GM11168 (cell line): ENCODE results near the gene SNCB.

Experiments used
- in situ Hi-C: fragments of 300-500 bp; cut with MboI; formaldehyde crosslinking; loops from one replicate; pipeline ENCODE4 v1.12.0; 2022; ENCODE audit warnings: low sequenced_read_pairs; ENCODE audit not compliant: unreplicated experiment

SNCB gene

GRCh38 chr5:176629853-176630680 is at the start of gene SNCB, which contains the start of gene EIF4E1B:
SNCB (minus strand) TSS chr5:176630534; CDS start chr5:176629654, 880 bp downstream.
EIF4E1B (plus strand) TSS chr5:176630675; CDS start chr5:176642788, 12,113 bp downstream.
- in situ Hi-C loops, result no loop called here

- in situ Hi-C loops, result no loop called here
Observed at GRCh38 chr5:176679365-176680225, 49.3 kb upstream of the SNCB start.

GRCh38 chr5:176678584-176678983 is 48.2 kb upstream of the SNCB start:
- in situ Hi-C loops, result no loop called here

DNA sequence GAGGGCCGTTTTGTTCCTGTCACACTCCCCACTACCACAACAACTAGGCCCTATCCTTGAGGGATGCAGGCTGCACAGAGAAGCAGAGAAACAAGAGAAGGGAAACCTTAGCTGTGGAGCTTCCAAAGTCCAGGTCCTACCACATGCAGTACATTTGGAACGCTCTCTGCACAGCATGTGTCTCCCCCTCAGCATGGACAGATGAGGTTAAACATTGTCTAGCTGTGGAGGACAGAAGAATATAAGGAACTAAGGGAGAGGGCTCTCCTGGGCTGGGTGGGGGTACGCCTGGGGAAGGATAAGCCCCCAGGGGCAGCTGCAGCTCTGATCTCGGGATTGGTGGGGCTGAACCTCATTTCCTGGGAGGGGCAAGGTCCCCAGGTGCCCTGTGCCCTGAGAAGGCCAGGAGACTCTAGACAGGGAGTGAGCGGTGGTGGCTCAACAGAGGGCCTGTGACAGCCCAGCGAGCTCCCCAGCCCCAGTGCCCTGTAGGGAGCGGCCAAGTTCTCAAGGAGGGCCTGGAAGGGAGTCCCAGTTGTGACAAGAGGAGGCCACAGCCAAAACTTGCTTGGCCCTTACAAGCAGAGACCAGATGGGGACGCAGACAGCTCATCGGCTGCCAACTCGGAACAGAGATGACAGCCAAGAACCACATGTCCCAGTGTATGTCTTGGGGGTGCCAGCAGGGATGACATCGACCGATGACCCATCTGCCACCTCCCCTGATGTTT is 47.0 kb upstream of the SNCB start:
- in situ Hi-C loops, result no loop called here

DNA sequence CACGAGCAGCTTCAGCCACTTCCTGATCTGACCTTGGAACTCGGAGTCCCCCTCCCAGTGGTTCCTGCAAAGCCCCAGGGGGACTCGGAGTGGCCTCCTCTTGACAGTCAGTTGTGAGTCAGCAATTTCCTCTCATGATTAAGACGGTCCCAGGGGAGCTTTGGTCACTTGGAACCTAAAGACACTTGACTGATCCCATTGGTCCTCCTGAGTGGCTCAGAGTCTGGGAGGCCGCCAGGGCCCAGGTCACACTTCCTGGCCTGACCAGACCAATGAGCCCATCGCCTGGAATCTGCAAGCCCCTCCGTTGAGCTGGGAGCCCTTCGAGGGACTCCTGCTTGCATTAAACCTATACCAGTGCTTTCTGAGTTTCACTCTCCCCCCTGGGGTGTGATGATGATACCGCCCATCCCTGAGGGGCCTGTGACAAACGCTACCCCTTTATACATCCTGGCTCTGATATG is 46.1 kb upstream of the SNCB start:
- in situ Hi-C loops, result no loop called here

DNA sequence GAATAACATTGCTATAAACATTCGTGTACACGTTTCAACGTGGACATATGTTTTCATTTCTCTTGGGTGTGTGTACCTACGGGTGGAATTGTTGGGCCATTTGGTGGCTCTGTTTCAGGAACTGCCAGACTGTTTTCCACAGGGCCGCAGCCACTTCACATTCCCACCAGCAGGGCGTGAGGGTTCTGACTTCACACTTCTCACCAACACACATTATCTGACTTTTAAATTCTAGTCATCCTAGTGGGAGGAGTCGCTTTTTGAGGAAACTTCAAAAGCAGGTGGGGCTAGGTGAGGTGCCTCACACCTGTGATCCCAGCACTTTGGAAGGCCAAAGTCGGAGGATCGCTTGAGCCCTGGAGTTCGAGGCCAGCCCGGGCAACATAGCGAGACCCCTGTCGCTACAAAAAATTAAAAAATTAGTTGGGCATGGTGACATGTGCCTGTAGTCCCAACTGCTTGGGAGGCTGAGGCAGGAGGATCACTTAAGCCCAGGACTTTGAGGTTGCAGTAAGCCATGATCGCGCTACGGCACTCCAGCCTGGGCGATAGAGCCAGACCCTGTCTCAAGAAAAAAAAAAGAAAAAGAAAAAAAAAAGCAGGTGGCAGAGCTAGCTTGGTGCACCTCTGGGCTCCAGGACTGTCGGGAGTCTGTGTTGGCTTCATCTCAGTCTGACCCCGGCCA is 45.5 kb upstream of the SNCB start:
- in situ Hi-C loops, result no loop called here

GRCh38 chr5:176674799-176675198 is 44.5 kb upstream of the SNCB start:
- in situ Hi-C loops, result no loop called here

GRCh38 chr5:176673651-176674583 is 43.6 kb upstream of the SNCB start:
- in situ Hi-C loops, result no loop called here

DNA sequence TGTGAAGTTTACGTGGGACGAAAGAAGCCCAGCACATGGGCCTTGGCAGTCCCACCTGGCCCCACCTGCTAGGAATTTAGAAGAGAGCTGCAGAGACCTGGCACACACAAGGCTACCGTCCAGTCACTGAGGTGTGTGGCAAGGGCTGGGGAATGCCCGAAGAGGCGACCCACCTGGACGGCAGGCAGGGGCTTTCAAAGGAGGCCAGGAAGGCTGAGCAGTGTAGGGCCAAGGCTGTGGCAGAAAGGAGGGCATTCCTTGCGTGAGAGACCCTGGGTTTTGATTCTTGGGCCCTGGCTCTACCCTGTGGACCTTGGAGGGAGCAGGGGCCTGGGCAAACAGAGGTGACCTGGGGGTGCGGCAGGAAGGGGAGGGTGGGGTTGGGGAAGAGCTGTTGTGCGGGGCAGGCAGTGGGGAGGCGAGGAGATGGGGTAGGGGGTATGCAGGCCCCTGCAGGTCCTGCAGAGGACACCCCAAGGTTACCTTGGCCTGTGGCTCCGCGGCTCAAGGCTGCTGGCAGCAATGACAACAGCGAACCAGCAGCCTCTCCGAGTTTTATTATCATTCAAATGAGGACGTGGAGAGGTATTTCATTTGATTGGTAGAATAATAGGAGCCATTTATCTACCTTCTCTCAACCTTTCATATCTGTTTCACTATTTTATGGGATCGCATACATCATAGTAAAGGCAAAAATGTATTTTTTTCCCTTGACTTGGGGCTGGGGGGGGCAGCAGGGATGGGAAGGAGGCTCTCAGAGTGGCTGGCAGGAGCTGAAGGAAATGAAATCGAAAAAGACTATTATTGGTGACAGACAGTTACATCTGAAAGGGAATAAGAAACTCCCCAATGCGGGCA is 41.8 kb upstream of the SNCB start:
- in situ Hi-C loops, result no loop called here

DNA sequence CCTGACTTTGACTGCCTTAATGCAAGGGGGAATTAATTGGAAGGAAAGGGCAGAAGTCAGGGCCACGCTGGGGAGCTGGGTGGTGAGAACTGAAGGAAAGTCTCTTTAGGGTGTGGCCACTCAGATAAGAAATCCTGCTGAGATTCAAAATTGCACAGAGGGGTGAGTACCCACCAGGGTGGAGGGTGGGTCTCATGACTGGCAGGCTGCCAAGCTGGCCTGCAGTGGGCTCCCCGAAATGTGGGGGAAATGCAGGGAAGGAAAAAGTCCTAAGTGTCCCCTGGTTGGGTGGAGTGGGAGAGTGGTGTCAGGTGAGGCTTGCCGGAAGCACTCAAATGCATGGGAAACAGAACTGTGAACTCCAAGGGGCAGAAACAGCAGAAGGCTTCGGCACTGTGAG is 41.1 kb upstream of the SNCB start:
- in situ Hi-C loops, result no loop called here

- in situ Hi-C loops, result no loop called here
Observed at GRCh38 chr5:176670449-176670848, 40.1 kb upstream of the SNCB start.

- in situ Hi-C loops, result no loop called here
Observed at GRCh38 chr5:176667637-176668036, 37.3 kb upstream of the SNCB start.

- in situ Hi-C loops, result no loop called here
Observed at GRCh38 chr5:176665517-176665916, 35.2 kb upstream of the SNCB start.

DNA sequence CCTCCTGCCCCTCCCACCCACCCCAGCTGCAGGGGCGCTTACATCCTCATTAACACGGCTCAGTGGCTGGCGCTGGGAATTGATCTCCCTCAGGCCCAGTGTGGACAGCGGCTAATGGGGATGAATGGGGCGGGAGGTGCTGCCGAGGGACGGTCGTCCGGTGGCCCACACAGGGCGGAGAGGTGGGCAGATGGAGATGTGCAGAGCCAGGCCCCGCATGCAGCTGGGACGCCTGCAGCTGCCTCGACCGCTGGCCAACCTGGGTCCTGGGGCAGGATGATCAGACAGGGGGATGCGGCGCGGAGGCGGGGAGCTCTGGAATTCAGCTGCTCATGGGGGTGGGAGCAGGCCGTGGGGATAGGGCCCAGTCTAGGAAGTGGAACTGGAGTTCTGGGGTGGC is 34.6 kb upstream of the SNCB start:
- in situ Hi-C loops, result no loop called here

DNA sequence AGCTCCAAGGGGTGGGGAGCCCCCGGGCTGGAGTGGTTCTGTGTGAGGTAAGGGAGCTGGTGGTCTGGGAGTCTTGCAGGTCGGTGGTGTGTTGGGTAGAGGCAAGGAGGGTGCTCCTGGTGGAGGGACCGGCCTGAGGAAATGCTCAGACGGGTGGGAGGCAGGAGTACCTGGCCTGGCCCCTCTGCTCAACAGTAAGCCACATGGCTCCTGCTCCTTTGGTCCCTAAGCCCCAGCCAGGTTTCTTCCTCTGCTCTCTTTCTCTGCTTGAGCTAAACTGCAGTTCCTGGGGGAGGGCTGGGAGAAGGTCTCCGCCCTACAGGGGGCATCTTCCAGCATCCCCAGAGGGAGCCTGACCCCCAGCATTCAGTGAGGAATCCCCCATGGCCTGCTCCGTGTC is 34.1 kb upstream of the SNCB start:
- in situ Hi-C loops, result no loop called here

DNA sequence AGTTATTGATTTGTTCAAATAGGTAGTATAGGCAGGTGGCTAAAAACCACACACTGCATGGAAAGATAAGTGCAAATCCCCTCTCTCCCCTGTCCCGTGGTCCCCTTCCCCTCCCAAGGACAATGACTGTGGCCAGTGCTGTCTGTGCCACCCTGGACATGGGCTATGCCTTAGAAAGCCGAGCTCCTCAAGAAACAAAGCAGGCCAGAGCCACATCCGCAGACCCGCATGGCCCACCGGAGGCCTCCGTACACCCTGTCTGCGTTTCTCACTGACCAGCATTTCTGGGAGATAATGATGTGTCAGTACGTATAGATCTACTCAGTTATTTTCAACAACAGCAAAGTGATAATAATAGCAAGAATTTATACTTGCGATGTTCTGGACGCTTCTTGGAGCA is 33.2 kb upstream of the SNCB start:
- in situ Hi-C loops, result no loop called here

DNA sequence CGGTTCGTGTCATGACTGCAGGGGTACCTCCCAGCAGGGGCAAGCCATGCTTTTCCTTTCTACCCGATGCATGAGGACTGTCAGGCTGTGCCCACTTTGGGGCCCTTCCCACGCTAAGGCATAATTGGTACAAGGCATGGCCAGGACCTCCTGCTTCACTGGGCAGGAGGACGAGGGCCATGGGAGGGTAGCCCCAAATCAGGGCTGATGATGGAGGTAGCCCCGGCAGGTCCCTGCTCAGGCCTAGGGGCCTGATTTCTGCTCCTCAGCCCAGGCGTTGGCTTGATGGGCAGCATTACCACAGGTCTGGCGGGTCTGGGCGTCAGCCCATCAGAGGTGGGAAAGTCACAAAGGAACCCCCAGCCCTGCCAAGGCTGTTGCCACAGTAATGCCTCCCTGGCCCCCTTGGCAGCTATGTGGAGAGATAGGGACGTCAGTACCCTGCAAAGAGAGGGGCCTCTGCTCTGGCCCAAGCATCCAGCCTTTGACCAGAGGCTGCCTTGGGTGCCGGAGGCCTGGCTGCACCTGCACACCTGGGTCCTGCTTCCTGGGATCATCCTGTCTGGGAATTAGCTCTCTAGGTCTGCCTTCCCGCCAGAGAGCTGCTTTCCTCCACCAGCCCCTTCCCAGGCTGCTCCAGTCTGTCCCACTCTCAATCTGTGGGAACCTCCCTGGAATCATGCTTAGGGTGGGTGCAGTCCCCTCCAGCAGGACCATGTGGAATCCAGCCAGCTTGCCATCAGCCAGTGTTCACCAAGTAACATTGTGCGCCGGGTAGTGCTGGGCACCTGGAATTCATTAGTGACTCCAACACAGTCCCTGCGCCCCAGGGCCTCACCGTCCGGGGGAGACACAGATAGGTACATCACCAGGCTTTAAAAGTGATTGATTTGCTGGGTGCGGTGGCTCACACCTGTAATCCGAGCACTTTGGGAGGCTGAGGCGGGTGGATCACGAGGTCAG is 32.3 kb upstream of the SNCB start:
- in situ Hi-C loops, result no loop called here
